ENCODE measurements around the gene TRPV4. TPM values are rescaled to one million over a fixed set of nuclear protein-coding genes. Genes with fewer than 3 reads are reported as not detected.

Gene TRPV4
- polyA plus RNA-seq, 1 experiment: 5.2 TPM

DNA sequence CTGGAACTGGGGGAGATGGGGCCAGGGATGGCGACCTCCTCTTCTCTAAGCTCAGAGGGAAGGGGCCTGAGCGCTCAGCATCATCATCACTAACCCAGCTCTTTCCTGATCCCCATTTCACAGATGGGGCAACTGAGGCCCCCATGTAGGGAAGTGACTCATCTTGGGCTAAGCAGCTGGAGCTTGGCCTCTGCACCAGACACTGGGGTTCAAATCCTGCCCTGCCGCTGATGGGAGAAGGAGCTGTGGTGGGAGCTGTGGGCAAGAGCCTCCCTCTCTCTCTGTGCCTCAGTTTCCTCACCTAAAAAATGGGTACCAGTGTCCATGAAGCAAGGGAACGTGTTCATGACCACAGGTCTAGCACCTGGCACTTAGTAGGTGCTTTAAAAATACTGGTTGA, 2.6 kb upstream of the TRPV4 start:
- DNase-seq (ENCODE audit: low read depth, low spot score): no peak
- TF ChIP-seq CTCF (IDR thresholded peaks at IDR 0.05; ENCODE audit: low read depth, low read length): no peak
- Histone ChIP-seq H3K9me3 (ENCODE audit: control insufficient read depth, insufficient read depth, low read length) (no peaks in the 10 kb centered on the region), H3K27me3 (ENCODE audit: control insufficient read depth, insufficient read depth, low read length) (no peaks in the 10 kb centered on the region), H3K27ac (ENCODE audit: low read depth, low read length) (no peak overlapping the region), H3K4me3 (ENCODE audit: low read depth, low read length) (no peak overlapping the region)
- POLR2A ChIA-PET: no interaction called here
- CTCF ChIA-PET: interaction anchor here (1.3 to 5.7 kb wide), 2 partner anchors 9 to 31 kb away, joined by 11 to 43 read pairs; no protein-coding TSS in a partner anchor

DNA sequence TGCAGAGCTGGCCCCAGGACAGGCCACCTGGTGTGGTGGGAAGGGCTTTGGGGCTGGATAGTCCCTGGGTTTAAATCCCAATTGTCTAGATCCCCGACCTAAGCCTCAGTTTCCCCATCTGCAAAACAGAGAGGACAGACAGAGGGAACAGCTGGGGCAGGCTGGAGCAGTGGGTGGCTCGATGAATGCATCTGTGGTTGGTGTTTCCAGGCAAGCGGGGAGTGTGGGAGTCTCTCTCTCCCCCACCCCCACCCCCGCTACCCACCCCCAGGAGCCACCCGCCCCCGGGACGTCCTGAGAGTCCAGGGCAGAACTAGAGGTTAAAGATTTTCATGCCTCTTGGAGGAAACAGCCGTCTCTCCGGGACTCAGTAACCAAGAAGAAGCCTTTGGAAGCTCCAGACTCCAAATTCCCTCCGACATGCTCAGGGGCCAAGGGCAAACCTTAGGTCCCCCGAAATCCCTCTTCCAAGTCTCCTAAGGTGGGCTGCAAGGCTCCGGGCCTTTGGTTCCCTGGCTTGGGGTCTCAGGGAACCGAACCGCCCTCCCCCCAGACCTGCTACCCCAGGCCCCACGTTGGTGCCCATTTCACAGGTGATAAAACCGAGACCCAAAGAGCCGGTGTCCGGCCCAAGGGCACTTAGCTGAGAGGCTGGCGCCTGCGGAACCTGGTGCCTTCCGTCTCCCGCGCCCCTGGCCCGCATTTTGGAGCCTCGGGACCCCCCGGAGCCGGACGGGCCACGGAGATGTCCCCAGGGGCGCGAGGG, 474 bp downstream of the TRPV4 start:
- no peak for TF ChIP-seq CTCF (IDR thresholded peaks at IDR 0.05; ENCODE audit: low read depth, low read length)
- no peak for DNase-seq (ENCODE audit: low read depth, low spot score)
- ChIA-PET CTCF (interaction anchor here (1.1 to 5.7 kb wide), 3 partner anchors 12 to 27 kb away, joined by 5 to 43 read pairs (median 5); no protein-coding TSS in a partner anchor), POLR2A (no interaction called here)
- no peak overlapping the region for H3K27ac ChIP-seq (ENCODE audit: low read depth, low read length)
- H3K9me3 ChIP-seq (ENCODE audit: control insufficient read depth, insufficient read depth, low read length): no peaks in the 10 kb centered on the region
- no peaks in the 10 kb centered on the region for H3K27me3 ChIP-seq (ENCODE audit: control insufficient read depth, insufficient read depth, low read length)
- peak overlapping the region; percentile 70 for H3K4me3 ChIP-seq (ENCODE audit: low read depth, low read length)

GRCh38 chr12:109831929-109832328, 1.3 kb downstream of the TRPV4 start:
- ChIA-PET POLR2A (interaction anchor here (0.5 kb wide), 1 partner anchor 10 kb away, joined by 3 read pairs; no protein-coding TSS in a partner anchor), CTCF (interaction anchor here (1.1 to 5.7 kb wide), 3 partner anchors 13 to 26 kb away, joined by 5 to 43 read pairs (median 5); no protein-coding TSS in a partner anchor)
- TF ChIP-seq CTCF (IDR thresholded peaks at IDR 0.05; ENCODE audit: low read depth, low read length): no peak
- DNase-seq (ENCODE audit: low read depth, low spot score): no peak
- no peaks in the 10 kb centered on the region for H3K27me3 ChIP-seq (ENCODE audit: control insufficient read depth, insufficient read depth, low read length)
- H3K9me3 ChIP-seq (ENCODE audit: control insufficient read depth, insufficient read depth, low read length): no peaks in the 10 kb centered on the region
- H3K27ac ChIP-seq (ENCODE audit: low read depth, low read length): no peak overlapping the region
- no peak overlapping the region; the same call in 1 of the 2 replicates for H3K4me3 ChIP-seq (ENCODE audit: low read depth, low read length)

DNA sequence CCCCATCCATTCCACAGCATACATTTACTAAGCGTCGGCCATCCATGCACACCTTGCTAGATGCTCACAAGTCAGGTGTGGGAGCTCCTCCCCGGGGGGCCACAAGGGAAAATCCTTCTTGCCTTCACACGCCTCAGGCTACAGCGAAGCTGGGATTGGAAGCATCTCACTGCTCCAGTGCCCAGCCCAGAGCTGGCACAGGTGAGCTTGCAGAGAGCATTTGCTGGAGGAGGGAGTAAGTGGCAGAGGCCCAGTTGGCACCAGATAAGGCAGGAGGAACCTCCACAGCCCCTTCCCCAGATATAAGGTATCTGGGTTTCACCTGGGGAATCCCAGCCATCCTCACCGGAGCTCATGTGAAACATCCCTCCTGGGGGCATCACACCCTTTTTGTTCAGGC, 1.8 kb downstream of the TRPV4 start:
- Histone ChIP-seq H3K9me3 (ENCODE audit: control insufficient read depth, insufficient read depth, low read length) (no peaks in the 10 kb centered on the region), H3K27me3 (ENCODE audit: control insufficient read depth, insufficient read depth, low read length) (no peaks in the 10 kb centered on the region), H3K4me3 (ENCODE audit: low read depth, low read length) (no peak overlapping the region), H3K27ac (ENCODE audit: low read depth, low read length) (no peak overlapping the region)
- ChIA-PET CTCF (interaction anchor here (1.1 to 4.2 kb wide), 3 partner anchors 13 to 26 kb away, joined by 5 to 27 read pairs (median 6); no protein-coding TSS in a partner anchor), POLR2A (interaction anchor here (0.5 kb wide), 1 partner anchor 11 kb away, joined by 3 read pairs; no protein-coding TSS in a partner anchor)
- no peak for TF ChIP-seq CTCF (IDR thresholded peaks at IDR 0.05; ENCODE audit: low read depth, low read length)
- no peak for DNase-seq (ENCODE audit: low read depth, low spot score)

DNA sequence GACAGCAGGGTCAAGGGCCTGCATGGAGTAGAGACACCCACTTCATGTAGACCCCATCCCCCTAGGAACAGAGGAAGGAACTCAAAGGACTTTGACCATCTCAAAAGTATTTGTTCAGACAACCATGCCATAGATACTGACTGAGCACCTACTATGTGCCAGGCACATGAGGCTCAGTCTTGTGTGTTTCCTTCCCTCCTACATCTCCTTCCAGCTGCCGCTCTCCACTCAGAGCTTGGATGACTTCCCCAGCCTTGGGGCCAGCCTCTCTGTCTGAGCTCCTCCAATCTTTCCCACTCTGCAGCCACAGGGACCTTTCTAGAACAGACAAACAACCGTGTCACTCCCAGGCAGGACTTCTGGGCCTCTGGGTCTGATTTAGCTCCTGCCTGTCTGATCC, 2.5 kb downstream of the TRPV4 start:
- Histone ChIP-seq H3K4me3 (ENCODE audit: low read depth, low read length) (no peak overlapping the region), H3K27me3 (ENCODE audit: control insufficient read depth, insufficient read depth, low read length) (no peaks in the 10 kb centered on the region), H3K27ac (ENCODE audit: low read depth, low read length) (no peak overlapping the region), H3K9me3 (ENCODE audit: control insufficient read depth, insufficient read depth, low read length) (no peaks in the 10 kb centered on the region)
- no peak for DNase-seq (ENCODE audit: low read depth, low spot score)
- ChIA-PET POLR2A (no interaction called here), CTCF (interaction anchor here (0.5 to 4.2 kb wide), 3 partner anchors 14 to 25 kb away, joined by 3 to 27 read pairs (median 6); no protein-coding TSS in a partner anchor)
- TF ChIP-seq CTCF (IDR thresholded peaks at IDR 0.05; ENCODE audit: low read depth, low read length): no peak

Measured in AG04450 (cell line).